Prostate gland (tissue), 2 donors: ENCODE measurements around the gene CD69. TPM values are rescaled to one million over a fixed set of nuclear protein-coding genes. Genes with fewer than 3 reads are reported as not detected.

ENCODE experiments used
- DNase-seq: peaks from one replicate; pipeline ENCODE4 v3.0.0-alpha.2; 2019; ENCODE audit warnings: low spot score
- H3K27ac ChIP-seq, 2 donors: fragments of 200-600 bp; sonication (generic); 2 replicates each; pipeline ENCODE4 v1.5.1; 2017 to 2019
- H3K27me3 ChIP-seq: fragments of 200-600 bp; sonication (generic); replicated peaks from 2 replicates; pipeline ENCODE4 v1.5.1; 2019; ENCODE audit not compliant: insufficient read depth
- H3K36me3 ChIP-seq, 2 donors: fragments of 200-600 bp; sonication (generic); 1 replicate in 1 of 2; 2 replicates in 1 of 2; pipeline versions ENCODE4 v1.5.1 to v1.8.1; 2017 to 2019
- H3K4me1 ChIP-seq: fragments of 200-600 bp; sonication (generic); replicated peaks from 2 replicates; pipeline ENCODE4 v1.5.1; 2019
- H3K4me3 ChIP-seq, 2 donors: fragments of 200-600 bp; sonication (generic); 2 replicates each; pipeline ENCODE4 v1.5.1; 2017 to 2019
- H3K9me3 ChIP-seq: fragments of 200-600 bp; sonication (generic); 2 replicates; pipeline ENCODE4 v1.5.1; 2017
- CTCF ChIP-seq, 4 experiments: fragments of 200-600 bp in 2 of 4; fragments of 450-650 bp in 2 of 4; sonication (generic) in 2 of 4; IDR thresholded peaks; 1 replicate in 3 of 4; 2 replicates in 1 of 4; pipeline ENCODE4 v1.5.1; 2016 to 2019; ENCODE audit warnings: antibody characterized with exemption in 4 of 4, mild to moderate bottlenecking in 2 of 4, moderate library complexity in 2 of 4
- POLR2A ChIP-seq: fragments of 450-650 bp; IDR thresholded peaks from one replicate; pipeline ENCODE4 v1.6.1; 2016; ENCODE audit warnings: antibody characterized with exemption, mild to moderate bottlenecking
- POLR2AphosphoS5 ChIP-seq: sonication (generic); formaldehyde crosslinking; IDR thresholded peaks from one replicate; pipeline ENCODE4 v1.6.1; 2017; ENCODE audit warnings: antibody characterized with exemption
- WGBS: methylation state at CpG from one replicate; pipeline ENCODE4 v1.1.5; 2018; 5-methylcytosine and 5-hydroxymethylcytosine counted together
- intact Hi-C: fragments of 100-400 bp; cut with DNase I; formaldehyde crosslinking; loops from one replicate; pipeline ENCODE4 v1.14.2; 2022
- total RNA-seq, 2 donors: library from RNA; depleted of rRNA; stranded (reverse); fragments of >200 nt; gene quantifications; one replicate each; pipeline ENCODE4 v1.1.0, GENCODE V29; 2016

Gene CD69
- total RNA-seq, 2 donors from 2014 or later = 1.9 to 2.2 TPM

- Histone ChIP-seq H3K4me3 (no peak overlapping the region), H3K9me3 (no peaks in the 10 kb centered on the region), H3K4me1 (no peaks in the 10 kb centered on the region), H3K27me3 (no peaks in the 10 kb centered on the region), H3K36me3 (no peaks in the 10 kb centered on the region), H3K27ac (no peak overlapping the region)
- intact Hi-C loops = no loop called here
- TF ChIP-seq CTCF (IDR thresholded peaks at IDR 0.05) (no peak), POLR2A (no peak)
- 83% methylated on average over 1 of the region's 1 CpG for WGBS
- no peak for DNase-seq
These were observed 36.7 kb downstream of the CD69 start for GRCh38 chr12:9724023-9724422.

GRCh38 chr12:9721394-9722092 is 39.2 kb downstream of the CD69 start:
- Histone ChIP-seq H3K9me3 (no peaks in the 10 kb centered on the region), H3K36me3 (no peaks in the 10 kb centered on the region), H3K4me3 (no peak overlapping the region), H3K27me3 (no peaks in the 10 kb centered on the region), H3K27ac (no peak overlapping the region), H3K4me1 (no peaks in the 10 kb centered on the region)
- TF ChIP-seq POLR2A = no peak
- TF ChIP-seq CTCF (IDR thresholded peaks at IDR 0.05) = no peak
- intact Hi-C loops = no loop called here
- no peak for DNase-seq
- 50% methylated on average over 5 of the region's 5 CpGs for WGBS

- Histone ChIP-seq H3K27ac (no peak overlapping the region), H3K27me3 (no peaks in the 10 kb centered on the region), H3K36me3 (no peaks in the 10 kb centered on the region), H3K4me1 (no peaks in the 10 kb centered on the region), H3K9me3 (no peaks in the 10 kb centered on the region), H3K4me3 (no peak overlapping the region)
- 93% methylated on average over 1 of the region's 1 CpG for WGBS
- intact Hi-C loops = no loop called here
- DNase-seq = no peak
- TF ChIP-seq POLR2A = no peak
- no peak for TF ChIP-seq POLR2AphosphoS5
- no peak for TF ChIP-seq CTCF (IDR thresholded peaks at IDR 0.05)
These were observed 40.9 kb downstream of the CD69 start for GRCh38 chr12:9719790-9720189.

- no peak overlapping the region for H3K4me3 ChIP-seq
- no peak for DNase-seq
These were observed 41.7 kb downstream of the CD69 start for GRCh38 chr12:9718968-9719367.

More at GRCh38 chr12:9718968-9719367, 41.7 kb downstream of the CD69 start:
- no peaks in the 10 kb centered on the region for H3K36me3 ChIP-seq
- 92% methylated on average over 7 of the region's 7 CpGs for WGBS
- intact Hi-C loops = no loop called here
- no peaks in the 10 kb centered on the region for H3K9me3 ChIP-seq
- no peak for TF ChIP-seq CTCF (IDR thresholded peaks at IDR 0.05)
- no peak for TF ChIP-seq POLR2AphosphoS5
- TF ChIP-seq POLR2A = no peak
- no peaks in the 10 kb centered on the region for H3K27me3 ChIP-seq
- no peaks in the 10 kb centered on the region for H3K4me1 ChIP-seq
- no peak overlapping the region for H3K27ac ChIP-seq
